Hepatocyte (in vitro differentiated cells): ENCODE measurements around the gene MRPS12. TPM values are rescaled to one million over a fixed set of nuclear protein-coding genes. Genes with fewer than 3 reads are reported as not detected.

Experiments used
- DNase-seq: peaks from one replicate; pipeline ENCODE4 v3.0.0-alpha.2; 2016; ENCODE audit warnings: low spot score
- H2AFZ ChIP-seq: fragments of 200-600 bp; sonication (generic); 2 replicates; pipeline ENCODE4 v1.6.0; 2016; ENCODE audit warnings: antibody characterized with exemption, mild to moderate bottlenecking
- H3K27ac ChIP-seq: fragments of 200-600 bp; sonication (generic); 2 replicates; pipeline ENCODE4 v1.5.1; 2016; ENCODE audit warnings: mild to moderate bottlenecking
- H3K27me3 ChIP-seq: fragments of 200-600 bp; sonication (generic); 2 replicates; pipeline ENCODE4 v1.6.1; 2016
- H3K36me3 ChIP-seq: fragments of 200-600 bp; sonication (generic); replicated peaks from 2 replicates; pipeline ENCODE4 v1.5.1; 2016; ENCODE audit warnings: low read depth; ENCODE audit not compliant: insufficient read depth
- H3K4me1 ChIP-seq: fragments of 200-600 bp; sonication (generic); 2 replicates; pipeline ENCODE4 v1.5.1; 2016; ENCODE audit warnings: mild to moderate bottlenecking, moderate library complexity; ENCODE audit not compliant: insufficient read depth
- H3K4me2 ChIP-seq: fragments of 200-600 bp; sonication (generic); 2 replicates; pipeline ENCODE4 v1.6.0; 2016
- H3K4me3 ChIP-seq: fragments of 200-600 bp; sonication (generic); 2 replicates; pipeline ENCODE4 v1.5.1; 2016; ENCODE audit warnings: mild to moderate bottlenecking
- H3K79me2 ChIP-seq: fragments of 200-600 bp; sonication (generic); 2 replicates; pipeline ENCODE4 v1.6.0; 2017; ENCODE audit warnings: mild to moderate bottlenecking
- H3K9me2 ChIP-seq: fragments of 200-600 bp; sonication (generic); replicated peaks from 2 replicates; pipeline ENCODE4 v1.6.0; 2017; ENCODE audit warnings: mild to moderate bottlenecking; ENCODE audit not compliant: insufficient read depth
- H3K9me3 ChIP-seq: fragments of 200-600 bp; sonication (generic); 2 replicates; pipeline ENCODE4 v1.5.1; 2016; ENCODE audit warnings: low read depth, mild to moderate bottlenecking
- H4K20me1 ChIP-seq: fragments of 200-600 bp; sonication (generic); 2 replicates; pipeline ENCODE4 v1.6.0; 2016; ENCODE audit warnings: mild to moderate bottlenecking; ENCODE audit not compliant: insufficient read depth, poor library complexity, severe bottlenecking
- EZH2 ChIP-seq: fragments of 200-600 bp; sonication (generic); IDR thresholded peaks from 2 replicates; pipeline ENCODE4 v1.6.1; 2016; ENCODE audit warnings: antibody characterized with exemption, mild to moderate bottlenecking, borderline replicate concordance
- EZH2phosphoT487 ChIP-seq: fragments of 200-600 bp; sonication (generic); IDR thresholded peaks from one replicate; pipeline ENCODE4 v1.6.1; 2018; ENCODE audit warnings: antibody characterized with exemption, mild to moderate bottlenecking, low read depth, moderate library complexity; ENCODE audit not compliant: unreplicated experiment, severe bottlenecking
- WGBS: methylation state at CpG from one replicate; pipeline ENCODE4 v1.1.6; 2016; ENCODE audit warnings: low lambda C conversion rate; ENCODE audit errors: missing lambda C conversion rate; 5-methylcytosine and 5-hydroxymethylcytosine counted together
- polyA plus RNA-seq: library from polyadenylated mRNA; unstranded; fragments of >200 nt; fragmentation: Nextera tagmentation; extraction: Ambion mirVana; gene quantifications from 2 replicates; pipeline ENCODE4 v1.2.1, GENCODE V29; 2016
- total RNA-seq: library from RNA; depleted of rRNA; stranded (reverse); fragments of >200 nt; gene quantifications from 2 replicates; pipeline ENCODE4 v1.2.3, GENCODE V29; 2014
- TF ChIP-seq, protein P1 (sequence below): fragments of 200-600 bp; sonication (generic); IDR thresholded peaks from 2 replicates; pipeline ENCODE4 v1.5.1; 2016; ENCODE audit warnings: antibody characterized with exemption, mild to moderate bottlenecking; ENCODE audit not compliant: poor library complexity

Gene MRPS12
- total and polyA plus RNA-seq, 2 experiments from 2014 or later: 35.8 to 66.8 TPM

DNA sequence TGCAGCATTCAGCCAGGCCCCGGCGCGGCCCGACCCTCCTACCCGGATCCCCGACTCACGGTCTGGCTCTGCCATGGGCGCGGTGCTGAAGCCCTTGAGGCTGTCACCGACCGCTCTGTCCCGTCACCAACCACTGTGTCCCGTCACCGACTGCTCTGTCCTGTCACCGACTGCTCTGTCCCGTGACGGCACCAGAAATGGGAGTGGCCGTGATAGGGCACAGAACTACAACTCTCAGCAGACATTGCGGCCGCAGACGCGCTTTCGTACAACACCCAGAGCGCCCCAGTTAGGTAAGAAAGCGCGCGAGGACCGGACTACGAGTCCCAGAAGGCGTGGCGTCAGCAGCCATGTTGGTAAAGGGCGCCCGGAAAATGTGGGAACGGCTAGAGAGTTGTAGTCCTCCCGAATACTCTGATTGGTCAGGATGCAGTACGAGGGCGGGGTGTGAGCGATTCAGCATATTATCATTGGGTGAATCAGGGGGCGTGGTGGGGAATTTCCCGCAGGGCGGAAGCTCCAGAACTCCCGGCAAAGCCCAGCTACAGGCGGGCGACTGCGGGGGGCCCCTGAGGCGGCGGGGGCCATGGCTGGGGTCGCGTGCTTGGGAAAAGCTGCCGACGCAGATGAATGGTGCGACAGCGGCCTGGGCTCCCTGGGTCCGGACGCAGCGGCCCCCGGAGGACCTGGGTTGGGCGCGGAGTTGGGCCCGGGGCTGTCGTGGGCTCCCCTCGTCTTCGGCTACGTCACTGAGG lies 31.1 kb upstream of the MRPS12 start, which contains the start of the genes NFKBIB and SIRT2:
Gene NFKBIB (plus strand): TSS at position 523 of the 755 bp plus-strand sequence. CDS start 64 bp downstream, at position 587.
Gene SIRT2 (minus strand): TSS at position 172 of the 755 bp plus-strand sequence. CDS start 97 bp downstream, at position 75.
- H4K20me1 ChIP-seq: no peaks in the 10 kb centered on the region
- peaks cover 11% of the 10 kb centered on the region for H3K4me1 ChIP-seq
- DNase-seq: peak; percentile 100
- peak within 1 kb of the TSS; percentile 45 for H2AFZ ChIP-seq
- H3K36me3 ChIP-seq: no peaks in the 10 kb centered on the region
- H3K79me2 ChIP-seq: peaks cover 62% of the 10 kb centered on the region
- peak within 1 kb of the TSS; percentile 40 for H3K4me3 ChIP-seq
- peak within 1 kb of the TSS; percentile 95 for H3K27ac ChIP-seq
- TF ChIP-seq EZH2: no peak
- 1% methylated on average over 56 of the region's 64 CpGs for WGBS
- peak within 1 kb of the TSS; percentile 85 for H3K4me2 ChIP-seq
- H3K9me3 ChIP-seq: no peaks in the 10 kb centered on the region
- H3K27me3 ChIP-seq: no peaks in the 10 kb centered on the region
- H3K9me2 ChIP-seq: no peaks in the 10 kb centered on the region

DNA sequence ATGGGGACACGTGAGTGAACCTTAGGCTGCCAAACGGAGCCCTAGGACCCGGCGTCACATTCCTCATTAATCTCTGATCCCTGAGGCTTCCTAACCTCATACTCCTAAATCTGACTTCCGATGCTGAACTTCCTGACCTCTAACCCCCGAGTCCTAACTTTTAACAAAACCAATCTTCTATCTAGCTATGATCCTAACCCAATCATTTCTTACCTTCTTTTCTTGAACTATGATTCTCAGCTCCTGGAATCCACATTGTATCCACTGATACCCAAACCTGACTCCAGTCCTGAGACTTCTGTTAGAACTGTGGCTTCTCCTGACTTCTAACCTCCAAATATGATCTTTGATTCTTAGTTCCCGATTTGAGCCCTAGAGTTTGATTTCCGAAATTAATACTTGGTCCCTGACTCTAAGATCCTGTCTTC lies 30.5 kb upstream of the MRPS12 start:
- H3K27me3 ChIP-seq: no peaks in the 10 kb centered on the region
- TF ChIP-seq, protein P1, sequence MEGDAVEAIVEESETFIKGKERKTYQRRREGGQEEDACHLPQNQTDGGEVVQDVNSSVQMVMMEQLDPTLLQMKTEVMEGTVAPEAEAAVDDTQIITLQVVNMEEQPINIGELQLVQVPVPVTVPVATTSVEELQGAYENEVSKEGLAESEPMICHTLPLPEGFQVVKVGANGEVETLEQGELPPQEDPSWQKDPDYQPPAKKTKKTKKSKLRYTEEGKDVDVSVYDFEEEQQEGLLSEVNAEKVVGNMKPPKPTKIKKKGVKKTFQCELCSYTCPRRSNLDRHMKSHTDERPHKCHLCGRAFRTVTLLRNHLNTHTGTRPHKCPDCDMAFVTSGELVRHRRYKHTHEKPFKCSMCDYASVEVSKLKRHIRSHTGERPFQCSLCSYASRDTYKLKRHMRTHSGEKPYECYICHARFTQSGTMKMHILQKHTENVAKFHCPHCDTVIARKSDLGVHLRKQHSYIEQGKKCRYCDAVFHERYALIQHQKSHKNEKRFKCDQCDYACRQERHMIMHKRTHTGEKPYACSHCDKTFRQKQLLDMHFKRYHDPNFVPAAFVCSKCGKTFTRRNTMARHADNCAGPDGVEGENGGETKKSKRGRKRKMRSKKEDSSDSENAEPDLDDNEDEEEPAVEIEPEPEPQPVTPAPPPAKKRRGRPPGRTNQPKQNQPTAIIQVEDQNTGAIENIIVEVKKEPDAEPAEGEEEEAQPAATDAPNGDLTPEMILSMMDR: no peak
- TF ChIP-seq EZH2 (no peak), EZH2phosphoT487 (no peak)
- H3K4me3 ChIP-seq: peak overlapping the region; percentile 35
- H3K9me2 ChIP-seq: no peaks in the 10 kb centered on the region
- peak overlapping the region; percentile 45 for H2AFZ ChIP-seq
- H3K79me2 ChIP-seq: peaks cover 62% of the 10 kb centered on the region
- peak overlapping the region; percentile 81 for H3K4me2 ChIP-seq
- DNase-seq: no peak
- H3K4me1 ChIP-seq: peaks cover 11% of the 10 kb centered on the region
- no peaks in the 10 kb centered on the region for H4K20me1 ChIP-seq
- 3% methylated on average over 8 of the region's 8 CpGs for WGBS
- no peaks in the 10 kb centered on the region for H3K9me3 ChIP-seq
- H3K27ac ChIP-seq: peak overlapping the region; percentile 95
- no peaks in the 10 kb centered on the region for H3K36me3 ChIP-seq

DNA sequence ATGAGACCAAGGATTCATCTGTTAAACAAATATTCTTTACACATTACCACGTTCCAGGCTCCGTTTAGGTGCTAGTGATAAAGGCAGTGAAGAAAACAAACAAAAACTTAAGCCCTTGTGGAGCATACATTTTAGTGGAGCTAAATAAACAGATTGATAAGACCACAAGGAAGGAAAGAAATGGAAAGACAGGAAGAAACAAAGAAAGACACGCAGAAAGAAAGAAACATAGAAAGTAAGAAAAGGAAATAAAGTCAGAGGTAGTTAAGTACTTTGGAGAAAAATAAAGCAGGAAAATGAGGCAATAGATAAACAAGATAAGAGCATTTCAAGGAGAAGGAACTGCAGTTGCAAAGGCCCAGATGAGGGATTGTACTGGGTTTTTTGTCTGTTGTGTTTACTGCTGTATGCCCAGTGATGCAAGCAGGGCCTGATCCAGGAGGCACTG lies 30.0 kb upstream of the MRPS12 start:
- Histone ChIP-seq H3K27ac (peak overlapping the region; percentile 95), H3K9me3 (no peaks in the 10 kb centered on the region), H3K4me2 (peak overlapping the region; percentile 81), H3K4me3 (peak overlapping the region; percentile 35), H4K20me1 (no peaks in the 10 kb centered on the region), H2AFZ (peak overlapping the region; percentile 45), H3K9me2 (no peaks in the 10 kb centered on the region), H3K27me3 (no peaks in the 10 kb centered on the region), H3K4me1 (peaks cover 11% of the 10 kb centered on the region), H3K36me3 (no peaks in the 10 kb centered on the region), H3K79me2 (peaks cover 57% of the 10 kb centered on the region)
- no peak for DNase-seq
- WGBS: 30% methylated on average over 3 of the region's 3 CpGs
- TF ChIP-seq EZH2: no peak
- TF ChIP-seq EZH2phosphoT487: no peak
- TF ChIP-seq, protein P1: no peak

DNA sequence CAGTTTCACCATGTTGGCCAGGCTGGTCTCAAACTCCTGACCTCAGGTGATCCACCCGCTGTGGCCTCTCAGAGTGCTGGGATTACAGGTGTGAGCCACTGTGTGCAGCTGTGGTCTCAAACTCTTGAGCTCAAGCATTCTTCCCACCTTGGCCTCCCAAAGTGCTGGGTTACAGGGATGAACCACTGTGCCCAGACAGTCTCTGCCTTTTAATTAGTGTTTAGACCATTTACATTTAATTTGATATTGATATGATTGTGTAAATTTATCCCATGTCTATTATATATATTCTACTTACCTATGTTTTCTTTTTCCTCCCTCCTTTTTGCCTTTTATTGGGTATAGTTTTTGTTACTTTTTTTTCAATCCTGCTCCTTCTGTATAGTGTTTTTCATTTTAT lies 29.1 kb upstream of the MRPS12 start:
- H3K9me2 ChIP-seq: no peaks in the 10 kb centered on the region
- H3K27ac ChIP-seq: peak overlapping the region; percentile 95
- H3K4me2 ChIP-seq: peak overlapping the region; percentile 81
- H3K4me1 ChIP-seq: peaks cover 11% of the 10 kb centered on the region
- H4K20me1 ChIP-seq: no peaks in the 10 kb centered on the region
- no peaks in the 10 kb centered on the region for H3K36me3 ChIP-seq
- no peaks in the 10 kb centered on the region for H3K27me3 ChIP-seq
- peaks cover 49% of the 10 kb centered on the region for H3K79me2 ChIP-seq
- H3K9me3 ChIP-seq: no peaks in the 10 kb centered on the region
- no peak overlapping the region for H3K4me3 ChIP-seq
- WGBS: 93% methylated on average over 1 of the region's 1 CpG
- no peak for TF ChIP-seq EZH2phosphoT487
- TF ChIP-seq, protein P1: no peak
- no peak for TF ChIP-seq EZH2
- no peak for DNase-seq
- no peak overlapping the region for H2AFZ ChIP-seq
